Measurements from ENCODE around the gene PREX1.

The PREX1 gene

GRCh38 chr20:48823960-48824498 lies 3.8 kb downstream of the PREX1 start:
- TF ChIP-seq, protein P1, sequence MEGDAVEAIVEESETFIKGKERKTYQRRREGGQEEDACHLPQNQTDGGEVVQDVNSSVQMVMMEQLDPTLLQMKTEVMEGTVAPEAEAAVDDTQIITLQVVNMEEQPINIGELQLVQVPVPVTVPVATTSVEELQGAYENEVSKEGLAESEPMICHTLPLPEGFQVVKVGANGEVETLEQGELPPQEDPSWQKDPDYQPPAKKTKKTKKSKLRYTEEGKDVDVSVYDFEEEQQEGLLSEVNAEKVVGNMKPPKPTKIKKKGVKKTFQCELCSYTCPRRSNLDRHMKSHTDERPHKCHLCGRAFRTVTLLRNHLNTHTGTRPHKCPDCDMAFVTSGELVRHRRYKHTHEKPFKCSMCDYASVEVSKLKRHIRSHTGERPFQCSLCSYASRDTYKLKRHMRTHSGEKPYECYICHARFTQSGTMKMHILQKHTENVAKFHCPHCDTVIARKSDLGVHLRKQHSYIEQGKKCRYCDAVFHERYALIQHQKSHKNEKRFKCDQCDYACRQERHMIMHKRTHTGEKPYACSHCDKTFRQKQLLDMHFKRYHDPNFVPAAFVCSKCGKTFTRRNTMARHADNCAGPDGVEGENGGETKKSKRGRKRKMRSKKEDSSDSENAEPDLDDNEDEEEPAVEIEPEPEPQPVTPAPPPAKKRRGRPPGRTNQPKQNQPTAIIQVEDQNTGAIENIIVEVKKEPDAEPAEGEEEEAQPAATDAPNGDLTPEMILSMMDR (IDR thresholded peaks at IDR 0.05; ENCODE audit: extremely low read depth, missing control alignments): no peak
- DNase-seq (ENCODE audit: low spot score): peak; percentile 79

- TF ChIP-seq, protein P1 (IDR thresholded peaks at IDR 0.05; ENCODE audit: extremely low read depth, missing control alignments): no peak
- no peak for DNase-seq (ENCODE audit: low spot score)
Measured at GRCh38 chr20:48823476-48823875, 4.3 kb downstream of the PREX1 start.

DNA sequence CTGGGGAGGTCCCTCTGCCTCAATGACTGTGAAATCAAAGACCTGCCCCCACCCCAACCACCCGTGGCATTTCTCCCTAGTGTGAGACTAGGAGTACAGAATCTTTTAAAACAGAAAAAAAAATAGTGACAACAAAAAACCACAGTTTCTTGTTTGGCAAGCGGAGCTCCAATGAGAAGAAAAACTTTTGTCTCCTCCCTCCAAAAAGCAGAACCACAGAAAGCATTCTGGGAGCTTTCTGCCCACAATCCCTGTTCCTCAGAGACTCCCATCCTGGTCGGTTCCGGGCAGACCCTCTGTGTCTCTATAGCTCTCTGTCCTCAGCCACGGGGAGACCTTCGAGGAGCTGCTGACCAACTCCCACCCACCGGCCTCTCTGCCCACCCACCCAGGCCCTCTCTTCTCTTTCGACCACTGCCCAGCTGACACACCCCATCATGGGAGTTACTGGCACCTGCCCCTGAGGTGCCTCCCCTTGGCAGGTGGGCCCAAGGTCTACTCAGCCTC lies 4.9 kb downstream of the PREX1 start:
- DNase-seq (ENCODE audit: low spot score): no peak
- TF ChIP-seq, protein P1 (IDR thresholded peaks at IDR 0.05; ENCODE audit: extremely low read depth, missing control alignments): no peak

DNA sequence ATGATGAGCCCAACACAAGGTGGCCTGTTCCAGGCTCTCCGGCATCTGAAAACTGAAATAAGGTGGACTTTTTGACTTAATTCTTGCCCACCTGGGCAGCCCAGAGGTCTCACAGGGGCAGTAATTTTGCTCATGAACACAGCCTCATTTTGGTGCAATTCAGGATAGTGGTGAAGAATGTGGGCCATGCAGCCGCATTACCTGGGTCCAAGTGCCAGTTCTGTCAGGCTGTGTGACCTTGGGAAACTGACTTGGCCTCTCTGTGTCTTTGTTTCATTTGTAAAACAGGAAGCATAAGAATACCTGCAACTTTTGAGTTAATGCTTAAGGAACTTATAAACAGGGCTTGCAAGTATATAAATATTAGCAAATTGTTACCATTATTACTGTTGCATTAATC lies 5.6 kb downstream of the PREX1 start:
- TF ChIP-seq, protein P1 (IDR thresholded peaks at IDR 0.05; ENCODE audit: extremely low read depth, missing control alignments): no peak
- DNase-seq (ENCODE audit: low spot score): no peak

DNA sequence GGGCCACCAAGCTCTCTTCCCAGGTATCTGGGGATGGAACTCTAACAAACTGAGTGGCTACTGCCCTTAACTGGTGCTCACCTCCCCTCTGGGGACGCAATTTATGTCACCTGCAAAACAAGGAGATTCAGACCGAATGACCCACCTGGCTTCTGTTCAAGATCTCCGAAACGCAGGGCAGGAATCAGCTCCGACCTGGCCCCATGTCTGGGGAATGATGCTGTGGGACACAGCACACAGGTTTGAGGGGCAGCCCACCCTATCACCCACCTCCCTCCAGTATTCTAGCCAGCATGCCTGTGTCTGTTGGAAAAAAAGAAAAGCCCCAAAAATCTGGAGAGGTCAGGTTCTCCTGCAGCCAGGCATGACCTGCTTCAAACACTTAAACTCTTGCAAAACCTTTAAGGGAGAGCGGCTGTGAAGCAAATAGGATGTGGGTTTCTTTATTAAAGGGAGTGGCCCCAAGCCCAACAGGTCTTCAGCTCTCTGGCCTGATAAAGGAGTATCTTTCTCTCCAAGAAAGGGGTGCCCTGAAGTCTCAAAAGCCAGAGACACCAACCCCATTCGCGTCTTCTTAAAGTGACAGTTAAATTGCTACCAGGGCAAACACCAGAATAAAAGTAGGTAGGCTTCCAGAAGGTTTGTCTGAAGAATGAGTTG lies 6.4 kb downstream of the PREX1 start:
- TF ChIP-seq, protein P1 (IDR thresholded peaks at IDR 0.05; ENCODE audit: extremely low read depth, missing control alignments): no peak
- peak; percentile 43 for DNase-seq (ENCODE audit: low spot score)

DNA sequence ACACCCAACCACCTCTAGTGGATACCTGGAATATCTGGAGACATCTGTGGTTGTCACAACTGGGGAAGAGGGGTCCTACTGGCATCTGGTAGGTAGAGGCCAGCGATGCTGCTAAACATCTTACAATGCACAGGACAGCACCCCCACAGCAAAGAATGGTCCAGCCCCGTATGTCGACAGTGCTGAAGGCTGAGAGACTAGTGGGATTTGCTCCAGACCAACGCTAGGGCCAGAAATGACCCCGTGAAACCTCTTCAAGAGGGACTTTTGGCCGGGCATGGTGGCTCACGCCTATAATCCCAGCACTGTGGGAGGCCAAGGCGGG lies 7.2 kb downstream of the PREX1 start:
- no peak for DNase-seq (ENCODE audit: low spot score)
- TF ChIP-seq, protein P1 (IDR thresholded peaks at IDR 0.05; ENCODE audit: extremely low read depth, missing control alignments): no peak

- TF ChIP-seq, protein P1 (IDR thresholded peaks at IDR 0.05; ENCODE audit: extremely low read depth, missing control alignments): no peak
- DNase-seq (ENCODE audit: low spot score): no peak
Measured at GRCh38 chr20:48819821-48820648, 7.8 kb downstream of the PREX1 start.

Data from GM20000 (cell line).